ENCODE results near the gene BNIP1.
"Not testable (repeated sequence)": the region's sequence is repeated elsewhere in the genome, so short reads cannot be mapped to it uniquely, and the experiment has no call there.

Gene BNIP1

GRCh38 chr5:173114536-173114935 is 29.8 kb upstream of the BNIP1 start:
- FAIRE-seq (no peak), DNase-seq (ENCODE audit: insufficient read length, low spot score) (no peak)
- no peak for TF ChIP-seq CTCF (IDR thresholded peaks at IDR 0.05; ENCODE audit: insufficient read depth, missing control alignments)

DNA sequence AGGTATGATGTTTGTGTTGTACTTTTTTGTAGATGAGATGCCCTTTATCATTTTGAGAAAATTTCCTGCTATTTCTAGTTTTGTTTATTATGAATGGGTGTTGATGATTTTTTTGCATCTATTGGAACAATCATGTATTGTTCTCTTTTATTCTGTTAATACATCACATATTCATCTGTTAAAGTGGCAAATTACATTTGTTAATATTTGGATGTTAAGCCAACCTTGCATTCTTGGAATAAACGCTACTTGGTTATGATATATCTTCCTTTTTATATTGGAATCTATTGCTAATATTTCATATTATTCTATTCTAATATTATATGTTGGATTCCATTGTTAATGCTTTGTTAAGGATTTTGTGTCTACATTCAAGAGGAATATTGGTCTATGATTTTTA is 24.6 kb upstream of the BNIP1 start:
- no peak for FAIRE-seq
- TF ChIP-seq CTCF (IDR thresholded peaks at IDR 0.05; ENCODE audit: insufficient read depth, missing control alignments), result no peak
- no peak for DNase-seq (ENCODE audit: insufficient read length, low spot score)

- TF ChIP-seq CTCF (IDR thresholded peaks at IDR 0.05; ENCODE audit: insufficient read depth, missing control alignments), result no peak
- FAIRE-seq (no peak), DNase-seq (ENCODE audit: insufficient read length, low spot score) (no peak)
Measured at GRCh38 chr5:173123416-173123815, 20.9 kb upstream of the BNIP1 start.

DNA sequence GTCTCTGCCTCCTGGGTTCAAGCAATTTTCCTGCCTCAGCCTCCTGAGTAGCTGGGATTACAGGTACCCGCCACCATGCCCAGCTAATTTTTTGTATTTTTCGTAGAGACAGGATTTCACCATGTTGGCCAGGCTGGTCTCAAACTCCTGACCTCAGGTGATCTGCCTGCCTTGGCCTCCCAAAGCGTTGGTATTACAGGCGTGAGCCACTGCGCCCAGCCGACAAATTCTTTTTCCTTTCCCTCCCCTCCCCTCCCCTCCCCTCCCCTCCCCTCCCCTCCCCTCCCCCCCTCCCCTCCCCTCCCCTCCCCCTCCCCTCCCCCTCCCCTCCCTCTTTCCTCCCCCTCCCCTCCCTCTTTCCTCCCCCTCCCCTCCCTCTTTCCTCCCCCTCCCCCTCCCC is 12.2 kb upstream of the BNIP1 start:
- not testable (repeated sequence) for FAIRE-seq; DNase-seq (ENCODE audit: insufficient read length, low spot score)

DNA sequence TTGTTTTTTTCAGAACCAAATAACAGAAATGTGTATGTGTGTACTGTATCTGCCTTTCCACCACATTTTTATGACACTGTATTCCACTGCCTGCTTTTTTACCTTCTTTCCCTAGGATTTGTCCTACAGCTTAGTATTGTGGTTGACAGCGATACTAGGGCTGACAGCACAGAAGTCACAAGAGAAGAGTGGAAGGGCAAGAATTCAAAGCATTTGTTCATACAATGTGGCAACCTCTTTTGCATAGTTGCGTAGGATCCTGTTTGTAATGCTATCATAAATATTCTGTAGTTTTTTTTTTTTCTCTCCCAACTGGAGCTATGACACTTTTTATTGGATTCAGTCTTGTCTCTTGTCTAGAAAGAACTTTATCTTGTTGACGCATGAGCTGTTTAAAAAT is 5.6 kb upstream of the BNIP1 start:
- no peak for TF ChIP-seq CTCF (IDR thresholded peaks at IDR 0.05; ENCODE audit: insufficient read depth, missing control alignments)
- DNase-seq (ENCODE audit: insufficient read length, low spot score) (no peak), FAIRE-seq (no peak)

GRCh38 chr5:173139631-173140030 is 4.7 kb upstream of the BNIP1 start:
- TF ChIP-seq CTCF (IDR thresholded peaks at IDR 0.05; ENCODE audit: insufficient read depth, missing control alignments), result no peak
- FAIRE-seq (no peak), DNase-seq (ENCODE audit: insufficient read length, low spot score) (no peak)

- FAIRE-seq (no peak), DNase-seq (ENCODE audit: insufficient read length, low spot score) (no peak)
- TF ChIP-seq CTCF (IDR thresholded peaks at IDR 0.05; ENCODE audit: insufficient read depth, missing control alignments), result no peak
Measured at GRCh38 chr5:173140769-173141168, 3.6 kb upstream of the BNIP1 start.

GRCh38 chr5:173143567-173143966 is 764 bp upstream of the BNIP1 start:
- no peak for FAIRE-seq
- no peak for TF ChIP-seq CTCF (IDR thresholded peaks at IDR 0.05; ENCODE audit: insufficient read depth, missing control alignments)
- DNase-seq (ENCODE audit: insufficient read length, low spot score), result no peak

Data from D721Med (cell line).